Measurements from ENCODE around the gene LSG1.

LSG1 gene

GRCh38 chr3:194598771-194599557, 73.0 kb downstream of the LSG1 start (continued):
- TF ChIP-seq, protein P1, sequence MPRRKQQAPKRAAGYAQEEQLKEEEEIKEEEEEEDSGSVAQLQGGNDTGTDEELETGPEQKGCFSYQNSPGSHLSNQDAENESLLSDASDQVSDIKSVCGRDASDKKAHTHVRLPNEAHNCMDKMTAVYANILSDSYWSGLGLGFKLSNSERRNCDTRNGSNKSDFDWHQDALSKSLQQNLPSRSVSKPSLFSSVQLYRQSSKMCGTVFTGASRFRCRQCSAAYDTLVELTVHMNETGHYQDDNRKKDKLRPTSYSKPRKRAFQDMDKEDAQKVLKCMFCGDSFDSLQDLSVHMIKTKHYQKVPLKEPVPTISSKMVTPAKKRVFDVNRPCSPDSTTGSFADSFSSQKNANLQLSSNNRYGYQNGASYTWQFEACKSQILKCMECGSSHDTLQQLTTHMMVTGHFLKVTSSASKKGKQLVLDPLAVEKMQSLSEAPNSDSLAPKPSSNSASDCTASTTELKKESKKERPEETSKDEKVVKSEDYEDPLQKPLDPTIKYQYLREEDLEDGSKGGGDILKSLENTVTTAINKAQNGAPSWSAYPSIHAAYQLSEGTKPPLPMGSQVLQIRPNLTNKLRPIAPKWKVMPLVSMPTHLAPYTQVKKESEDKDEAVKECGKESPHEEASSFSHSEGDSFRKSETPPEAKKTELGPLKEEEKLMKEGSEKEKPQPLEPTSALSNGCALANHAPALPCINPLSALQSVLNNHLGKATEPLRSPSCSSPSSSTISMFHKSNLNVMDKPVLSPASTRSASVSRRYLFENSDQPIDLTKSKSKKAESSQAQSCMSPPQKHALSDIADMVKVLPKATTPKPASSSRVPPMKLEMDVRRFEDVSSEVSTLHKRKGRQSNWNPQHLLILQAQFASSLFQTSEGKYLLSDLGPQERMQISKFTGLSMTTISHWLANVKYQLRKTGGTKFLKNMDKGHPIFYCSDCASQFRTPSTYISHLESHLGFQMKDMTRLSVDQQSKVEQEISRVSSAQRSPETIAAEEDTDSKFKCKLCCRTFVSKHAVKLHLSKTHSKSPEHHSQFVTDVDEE (CRISPR knock-in tag; IDR thresholded peaks at IDR 0.05): no peak
- TF ChIP-seq POU6F1 (CRISPR knock-in tag; IDR thresholded peaks at IDR 0.05; ENCODE audit: borderline replicate concordance, low read depth) (no peak), ZFP30 (CRISPR knock-in tag; IDR thresholded peaks at IDR 0.05) (no peak), GLIS3 (CRISPR knock-in tag; IDR thresholded peaks at IDR 0.05) (no peak), RARB (CRISPR knock-in tag; IDR thresholded peaks at IDR 0.05) (no peak), TCF4 (CRISPR knock-in tag; IDR thresholded peaks at IDR 0.05; ENCODE audit: borderline replicate concordance) (no peak), ZC3H10 (CRISPR knock-in tag; IDR thresholded peaks at IDR 0.05) (no peak), PPARA (CRISPR knock-in tag; IDR thresholded peaks at IDR 0.05; ENCODE audit: borderline replicate concordance) (no peak), SNAI2 (CRISPR knock-in tag; IDR thresholded peaks at IDR 0.05) (no peak)
- TF ChIP-seq, protein P2, sequence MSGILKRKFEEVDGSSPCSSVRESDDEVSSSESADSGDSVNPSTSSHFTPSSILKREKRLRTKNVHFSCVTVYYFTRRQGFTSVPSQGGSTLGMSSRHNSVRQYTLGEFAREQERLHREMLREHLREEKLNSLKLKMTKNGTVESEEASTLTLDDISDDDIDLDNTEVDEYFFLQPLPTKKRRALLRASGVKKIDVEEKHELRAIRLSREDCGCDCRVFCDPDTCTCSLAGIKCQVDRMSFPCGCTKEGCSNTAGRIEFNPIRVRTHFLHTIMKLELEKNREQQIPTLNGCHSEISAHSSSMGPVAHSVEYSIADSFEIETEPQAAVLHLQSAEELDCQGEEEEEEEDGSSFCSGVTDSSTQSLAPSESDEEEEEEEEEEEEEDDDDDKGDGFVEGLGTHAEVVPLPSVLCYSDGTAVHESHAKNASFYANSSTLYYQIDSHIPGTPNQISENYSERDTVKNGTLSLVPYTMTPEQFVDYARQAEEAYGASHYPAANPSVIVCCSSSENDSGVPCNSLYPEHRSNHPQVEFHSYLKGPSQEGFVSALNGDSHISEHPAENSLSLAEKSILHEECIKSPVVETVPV (CRISPR knock-in tag; IDR thresholded peaks at IDR 0.05): no peak

GRCh38 chr3:194596906-194597305, 75.1 kb downstream of the LSG1 start:
- TF ChIP-seq OSR1 (CRISPR knock-in tag; IDR thresholded peaks at IDR 0.05) (no peak), RARB (CRISPR knock-in tag; IDR thresholded peaks at IDR 0.05) (no peak), ZC3H10 (CRISPR knock-in tag; IDR thresholded peaks at IDR 0.05) (no peak), ZFP30 (CRISPR knock-in tag; IDR thresholded peaks at IDR 0.05) (no peak), ZNF70 (CRISPR knock-in tag; IDR thresholded peaks at IDR 0.05) (no peak), BACH2 (CRISPR knock-in tag; IDR thresholded peaks at IDR 0.05; ENCODE audit: borderline replicate concordance) (no peak), TCF4 (CRISPR knock-in tag; IDR thresholded peaks at IDR 0.05; ENCODE audit: borderline replicate concordance) (no peak), ESRRG (CRISPR knock-in tag; IDR thresholded peaks at IDR 0.05) (no peak)
- ATAC-seq: no peak

DNA sequence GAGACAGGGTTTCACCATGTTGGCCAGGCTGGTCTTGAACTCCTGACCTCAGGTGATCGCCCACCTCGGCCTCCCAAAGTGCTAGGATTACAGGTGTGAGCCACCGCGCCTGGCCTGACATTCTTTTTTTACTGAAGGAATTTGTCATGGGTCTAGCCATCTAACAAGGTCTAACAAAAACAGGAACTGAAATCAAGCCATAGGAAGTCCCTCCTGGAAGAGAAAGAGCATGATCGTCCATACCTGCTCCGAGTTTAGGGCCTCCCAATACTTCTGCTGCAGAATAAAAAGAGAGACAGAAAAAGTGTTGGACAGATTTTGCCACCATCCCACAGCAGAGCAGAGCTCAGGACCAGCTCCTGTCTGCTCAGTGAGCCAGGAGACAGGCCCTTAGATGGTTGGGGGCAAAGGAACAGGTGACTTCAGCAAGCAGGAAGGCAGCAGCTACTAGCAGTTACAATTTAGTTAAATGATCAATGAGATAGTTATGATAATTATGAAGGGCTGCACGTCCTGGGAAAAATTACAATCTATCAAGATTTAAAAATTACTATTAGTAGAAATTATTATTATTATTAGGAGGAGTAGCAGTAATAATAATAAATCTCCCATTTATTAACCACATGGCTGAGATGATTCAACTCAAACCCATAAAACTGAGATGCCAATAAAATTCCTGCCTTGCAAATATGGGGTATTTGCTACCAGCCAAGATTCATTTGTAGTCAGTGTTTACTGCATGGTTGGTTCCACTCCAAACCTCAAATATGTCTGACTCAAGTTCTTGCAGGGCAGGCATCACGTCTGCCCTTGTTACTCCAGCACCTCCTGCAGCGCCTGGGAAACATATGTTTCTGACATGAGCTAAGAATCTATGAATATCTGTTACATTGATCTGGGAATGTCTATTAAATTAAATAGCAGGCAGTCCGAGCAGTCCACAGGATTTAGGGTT, 78.9 kb downstream of the LSG1 start:
- peak; percentile 93 for ATAC-seq
- TF ChIP-seq GLIS3 (CRISPR knock-in tag; IDR thresholded peaks at IDR 0.05) (0 out of 2 replicates have a peak, but pooled peaks have one; percentile 46), ISL1 (CRISPR knock-in tag; IDR thresholded peaks at IDR 0.05) (peak; percentile 82), ESRRG (CRISPR knock-in tag; IDR thresholded peaks at IDR 0.05) (no peak), CREB5 (CRISPR knock-in tag; IDR thresholded peaks at IDR 0.05; ENCODE audit: low read depth) (peak; percentile 80), PATZ1 (CRISPR knock-in tag; IDR thresholded peaks at IDR 0.05; ENCODE audit: borderline replicate concordance) (peak; percentile 51; the same call in 1 of the 2 replicates), TOX (CRISPR knock-in tag; IDR thresholded peaks at IDR 0.05; ENCODE audit: borderline replicate concordance) (peak; percentile 25; the same call in 1 of the 2 replicates), TCF4 (CRISPR knock-in tag; IDR thresholded peaks at IDR 0.05; ENCODE audit: borderline replicate concordance) (peak; percentile 65; the same call in 1 of the 2 replicates), POU6F1 (CRISPR knock-in tag; IDR thresholded peaks at IDR 0.05; ENCODE audit: borderline replicate concordance, low read depth) (no peak)
- TF ChIP-seq, protein P2 (CRISPR knock-in tag; IDR thresholded peaks at IDR 0.05): 0 out of 2 replicates have a peak, but pooled peaks have one; percentile 23
